Measurements from ENCODE around the gene PTGER1. TPM values are rescaled to one million over a fixed set of nuclear protein-coding genes. Genes with fewer than 3 reads are reported as not detected.

PTGER1 gene, protein sequence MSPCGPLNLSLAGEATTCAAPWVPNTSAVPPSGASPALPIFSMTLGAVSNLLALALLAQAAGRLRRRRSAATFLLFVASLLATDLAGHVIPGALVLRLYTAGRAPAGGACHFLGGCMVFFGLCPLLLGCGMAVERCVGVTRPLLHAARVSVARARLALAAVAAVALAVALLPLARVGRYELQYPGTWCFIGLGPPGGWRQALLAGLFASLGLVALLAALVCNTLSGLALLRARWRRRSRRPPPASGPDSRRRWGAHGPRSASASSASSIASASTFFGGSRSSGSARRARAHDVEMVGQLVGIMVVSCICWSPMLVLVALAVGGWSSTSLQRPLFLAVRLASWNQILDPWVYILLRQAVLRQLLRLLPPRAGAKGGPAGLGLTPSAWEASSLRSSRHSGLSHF
- total RNA-seq (2016; rRNA removed; fragmentation: Illumina TruSeq; extraction: Trizol) (not detected in 2 replicates), polyA plus RNA-seq (2011; rRNA removed) (0.13 and 0.24 TPM in 2 replicates), polyA minus RNA-seq (2011; rRNA and poly(A)+ RNA removed; ENCODE audit: low replicate concordance) (0.24 TPM in 1 of 2 replicates, not detected in the other), Bru-seq, nascent RNA (percentile 15 among the genes with signal in this experiment), BruChase-seq, experiment 1, labeled RNA remaining after a 6-hour chase (percentile 31 among the genes with signal in this experiment), BruChase-seq, experiment 2, labeled RNA remaining after a 2-hour chase (percentile 38 among the genes with signal in this experiment)
- 0.18 TPM in 1 of 2 replicates, not detected in the other for total RNA-seq (2016; cell fraction: cytosol; rRNA removed; fragmentation: Illumina TruSeq; extraction: Trizol; ENCODE audit: low read depth)
- total RNA-seq (2016; cell fraction: insoluble cytoplasmic fraction; rRNA removed; fragmentation: Illumina TruSeq; extraction: Trizol), result not detected in 2 replicates
- total RNA-seq (2016; cell fraction: membrane; rRNA removed; fragmentation: Illumina TruSeq; extraction: Trizol), result 0.14 and 0.15 TPM in 2 replicates
- total RNA-seq (2016; cell fraction: nucleus; rRNA removed; fragmentation: Illumina TruSeq; extraction: Trizol), result not detected in 2 replicates
- 0.14 and 0.27 TPM in 2 replicates for polyA plus RNA-seq (2011; cell fraction: cytosol; rRNA removed)
- 0.14 and 0.21 TPM in 2 replicates for polyA plus RNA-seq (2011; cell fraction: nucleus; rRNA removed)
- polyA plus RNA-seq (2012), result not detected in 2 replicates
- 0.09 TPM in 1 of 2 replicates, not detected in the other for polyA plus RNA-seq (2016; cell fraction: cytosol; fragmentation: Illumina TruSeq; extraction: Trizol; ENCODE audit: low read depth)
- polyA plus RNA-seq (2016; cell fraction: insoluble cytoplasmic fraction; fragmentation: Illumina TruSeq; extraction: Trizol; ENCODE audit: low read depth), result not detected in 2 replicates
- polyA plus RNA-seq (2016; cell fraction: membrane; fragmentation: Illumina TruSeq; extraction: Trizol; ENCODE audit: low read depth), result not detected in 2 replicates
- 0.44 TPM in 1 of 2 replicates, not detected in the other for polyA plus RNA-seq (2016; cell fraction: nucleus; fragmentation: Illumina TruSeq; extraction: Trizol; ENCODE audit: insufficient read depth, low read depth)
- polyA minus RNA-seq (2011; cell fraction: cytosol; rRNA and poly(A)+ RNA removed), result not detected in 2 replicates
- polyA minus RNA-seq (2011; cell fraction: nucleus; rRNA and poly(A)+ RNA removed), result not detected in 2 replicates
- long read RNA-seq, experiment 1, result 0 reads
- long read RNA-seq, experiment 2, partial matches to known transcripts, result 0 of 1 reads
- long read RNA-seq, experiment 2, other reads (novel, unspliced or antisense), result 0 of 1 reads

DNA sequence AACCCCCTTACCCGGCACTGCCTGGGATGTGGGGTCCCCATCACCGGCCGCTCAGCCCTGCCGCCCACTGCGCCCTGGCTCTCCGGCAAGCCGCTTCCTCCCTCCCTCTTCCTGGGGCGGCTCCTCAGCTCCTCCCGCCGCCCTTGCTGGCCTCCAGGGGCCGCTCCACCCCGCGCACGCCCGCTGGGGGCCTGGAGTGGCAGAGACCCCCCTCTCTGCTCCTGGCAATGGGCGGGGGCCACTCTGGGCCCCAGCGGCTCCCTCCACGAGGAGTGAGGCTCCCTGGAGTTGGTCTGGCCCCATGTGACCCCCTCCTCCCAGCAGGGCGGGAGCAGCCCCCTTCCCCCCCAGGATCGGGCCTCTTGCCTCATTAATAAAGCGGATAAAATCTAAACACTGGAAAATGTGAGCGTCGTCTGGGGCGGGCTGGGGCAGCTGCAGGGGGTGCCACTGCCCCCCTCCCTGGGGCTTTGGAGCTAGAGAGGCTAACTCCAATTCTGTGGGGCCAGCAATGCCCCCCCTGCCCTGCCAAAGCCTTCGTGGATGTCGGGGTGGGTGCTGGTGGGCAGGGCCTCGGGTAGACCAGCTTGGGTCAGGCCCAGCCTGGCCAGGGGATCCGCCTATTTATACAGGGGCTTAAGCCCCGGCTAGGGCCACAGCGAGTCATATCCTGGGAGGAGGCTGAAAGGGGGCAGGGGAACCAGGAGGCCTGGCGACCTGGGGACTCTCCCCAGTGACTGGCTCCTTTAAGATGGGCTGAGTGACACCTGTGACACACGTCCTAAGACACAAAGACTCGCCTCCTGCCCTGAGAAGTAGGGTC lies at the start of gene PTGER1:
TSS of gene PTGER1 (minus strand) at position 104 of the 823 bp plus-strand sequence. CDS start 1,034 bp downstream, outside the sequence.
- ChIA-PET POLR2A (no interaction called here), CTCF (ENCODE audit: low intra/inter-chr PET ratio, low total read pairs) (interaction anchor here (0.7 kb wide), 1 partner anchor 79 kb away, joined by 3 read pairs; no protein-coding TSS in a partner anchor)
- H3K9me3 ChIP-seq (ENCODE audit: low read length), result no peaks in the 10 kb centered on the region
- H4K20me1 ChIP-seq (ENCODE audit: insufficient read depth, low read length), result no peaks in the 10 kb centered on the region
- H3K79me2 ChIP-seq (ENCODE audit: insufficient read depth, low read length), result no peaks in the 10 kb centered on the region
- H2AFZ ChIP-seq (ENCODE audit: low read length), result no peak within 1 kb of the TSS
- H3K36me3 ChIP-seq (replicated peaks in 1 of 2; ENCODE audit: control insufficient read depth in 1 of 2, insufficient read depth in 2 of 2, low read length in 2 of 2), result peaks cover 2 to 7% of the 10 kb centered on the region in 2 experiments; a peak in 2 of 5 replicates
- intact Hi-C loops (cut with micrococcal nuclease; ENCODE audit: unreplicated experiment), result no loop called here
- H3K4me1 ChIP-seq (ENCODE audit: insufficient read depth, low read length), result peaks cover 20% of the 10 kb centered on the region
- FAIRE-seq (no peak), ATAC-seq (peak; percentile 66), DNase-seq (ENCODE audit: low spot score) (no peak)
- H3K4me2 ChIP-seq (ENCODE audit: low read depth, low read length), result peak within 1 kb of the TSS; percentile 72
- H3K27me3 ChIP-seq (ENCODE audit: control insufficient read depth in 1 of 2, insufficient read depth in 2 of 2, low read length in 2 of 2), result no peaks in the 10 kb centered on the region; a peak in 1 of 5 replicates
- in situ Hi-C loops (cut with HindIII; ENCODE audit: extremely low pct_ligation_motif_present, low pct_unique_long_range_greater_than_20kb), result no loop called here
- no peak within 1 kb of the TSS for H3K27ac ChIP-seq (ENCODE audit: extremely low read length, insufficient read depth, low read length)
- H3K4me3 ChIP-seq (replicated peaks in 1 of 3; ENCODE audit: insufficient read depth in 1 of 3, low read depth in 2 of 3, low read length in 3 of 3), result peak within 1 kb of the TSS in 2 of 3 experiments; percentile 28 to 58; a peak in 3 of 6 replicates
- H3K9ac ChIP-seq (ENCODE audit: insufficient read depth, low read depth, low read length), result no peak within 1 kb of the TSS; the same call in 1 of the 2 replicates
- no TSS peak for BruUV-seq (replicated peaks)
- WGBS (ENCODE audit: low lambda C conversion rate), result 63% methylated on average over 4 of the region's 33 CpGs
- TF ChIP-seq ZNF343 (CRISPR knock-in tag; IDR thresholded peaks at IDR 0.05), result 0 out of 2 replicates have a peak, but pooled peaks have one; percentile 27
- TF ChIP-seq RBFOX2 (IDR thresholded peaks at IDR 0.05; ENCODE audit: low read depth, low read length), result 0 out of 2 replicates have a peak, but pooled peaks have one; percentile 39
- 0 out of 2 replicates have a peak, but pooled peaks have one; percentile 35 for TF ChIP-seq ELF1 (CRISPR knock-in tag; IDR thresholded peaks at IDR 0.05)
- TF ChIP-seq, protein P1, sequence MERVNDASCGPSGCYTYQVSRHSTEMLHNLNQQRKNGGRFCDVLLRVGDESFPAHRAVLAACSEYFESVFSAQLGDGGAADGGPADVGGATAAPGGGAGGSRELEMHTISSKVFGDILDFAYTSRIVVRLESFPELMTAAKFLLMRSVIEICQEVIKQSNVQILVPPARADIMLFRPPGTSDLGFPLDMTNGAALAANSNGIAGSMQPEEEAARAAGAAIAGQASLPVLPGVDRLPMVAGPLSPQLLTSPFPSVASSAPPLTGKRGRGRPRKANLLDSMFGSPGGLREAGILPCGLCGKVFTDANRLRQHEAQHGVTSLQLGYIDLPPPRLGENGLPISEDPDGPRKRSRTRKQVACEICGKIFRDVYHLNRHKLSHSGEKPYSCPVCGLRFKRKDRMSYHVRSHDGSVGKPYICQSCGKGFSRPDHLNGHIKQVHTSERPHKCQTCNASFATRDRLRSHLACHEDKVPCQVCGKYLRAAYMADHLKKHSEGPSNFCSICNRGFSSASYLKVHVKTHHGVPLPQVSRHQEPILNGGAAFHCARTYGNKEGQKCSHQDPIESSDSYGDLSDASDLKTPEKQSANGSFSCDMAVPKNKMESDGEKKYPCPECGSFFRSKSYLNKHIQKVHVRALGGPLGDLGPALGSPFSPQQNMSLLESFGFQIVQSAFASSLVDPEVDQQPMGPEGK (CRISPR knock-in tag; IDR thresholded peaks at IDR 0.05), result peak; percentile 85
- TF ChIP-seq, protein P2, sequence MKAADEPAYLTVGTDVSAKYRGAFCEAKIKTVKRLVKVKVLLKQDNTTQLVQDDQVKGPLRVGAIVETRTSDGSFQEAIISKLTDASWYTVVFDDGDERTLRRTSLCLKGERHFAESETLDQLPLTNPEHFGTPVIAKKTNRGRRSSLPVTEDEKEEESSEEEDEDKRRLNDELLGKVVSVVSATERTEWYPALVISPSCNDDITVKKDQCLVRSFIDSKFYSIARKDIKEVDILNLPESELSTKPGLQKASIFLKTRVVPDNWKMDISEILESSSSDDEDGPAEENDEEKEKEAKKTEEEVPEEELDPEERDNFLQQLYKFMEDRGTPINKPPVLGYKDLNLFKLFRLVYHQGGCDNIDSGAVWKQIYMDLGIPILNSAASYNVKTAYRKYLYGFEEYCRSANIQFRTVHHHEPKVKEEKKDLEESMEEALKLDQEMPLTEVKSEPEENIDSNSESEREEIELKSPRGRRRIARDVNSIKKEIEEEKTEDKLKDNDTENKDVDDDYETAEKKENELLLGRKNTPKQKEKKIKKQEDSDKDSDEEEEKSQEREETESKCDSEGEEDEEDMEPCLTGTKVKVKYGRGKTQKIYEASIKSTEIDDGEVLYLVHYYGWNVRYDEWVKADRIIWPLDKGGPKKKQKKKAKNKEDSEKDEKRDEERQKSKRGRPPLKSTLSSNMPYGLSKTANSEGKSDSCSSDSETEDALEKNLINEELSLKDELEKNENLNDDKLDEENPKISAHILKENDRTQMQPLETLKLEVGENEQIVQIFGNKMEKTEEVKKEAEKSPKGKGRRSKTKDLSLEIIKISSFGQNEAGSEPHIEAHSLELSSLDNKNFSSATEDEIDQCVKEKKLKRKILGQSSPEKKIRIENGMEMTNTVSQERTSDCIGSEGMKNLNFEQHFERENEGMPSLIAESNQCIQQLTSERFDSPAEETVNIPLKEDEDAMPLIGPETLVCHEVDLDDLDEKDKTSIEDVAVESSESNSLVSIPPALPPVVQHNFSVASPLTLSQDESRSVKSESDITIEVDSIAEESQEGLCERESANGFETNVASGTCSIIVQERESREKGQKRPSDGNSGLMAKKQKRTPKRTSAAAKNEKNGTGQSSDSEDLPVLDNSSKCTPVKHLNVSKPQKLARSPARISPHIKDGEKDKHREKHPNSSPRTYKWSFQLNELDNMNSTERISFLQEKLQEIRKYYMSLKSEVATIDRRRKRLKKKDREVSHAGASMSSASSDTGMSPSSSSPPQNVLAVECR (CRISPR knock-in tag; IDR thresholded peaks at IDR 0.05; ENCODE audit: borderline replicate concordance), result peak; percentile 27; the same call in 1 of the 2 replicates
- TF ChIP-seq GABPB1 (CRISPR knock-in tag; IDR thresholded peaks at IDR 0.05), result peak; percentile 54; the same call in 1 of the 2 replicates
- TF ChIP-seq TAF15 (IDR thresholded peaks at IDR 0.05; ENCODE audit: low read depth, low read length, poor library complexity, severe bottlenecking), result peak; percentile 50
- TF ChIP-seq SIN3B (IDR thresholded peaks at IDR 0.05; ENCODE audit: low read length), result no peak
- 0 out of 2 replicates have a peak, but pooled peaks have one; percentile 14 for TF ChIP-seq ZFX (CRISPR knock-in tag; IDR thresholded peaks at IDR 0.05; ENCODE audit: low read depth)
